Sigmoid colon (tissue), 7 donors: ENCODE results near the gene PLA2G2E. TPM values are rescaled to one million over a fixed set of nuclear protein-coding genes. Genes with fewer than 3 reads are reported as not detected.

Experiments
- DNase-seq: peaks from one replicate; pipeline ENCODE4 v3.0.0-alpha.2; 2019
- H3K27ac ChIP-seq, 4 donors: fragments of 200-600 bp; sonication (generic); one replicate each; pipeline ENCODE4 v1.5.1; 2016 to 2019; ENCODE audit warnings: mild to moderate bottlenecking in 1 of 4
- H3K27me3 ChIP-seq, 3 donors: fragments of 200-600 bp; sonication (generic); one replicate each; pipeline ENCODE4 v1.5.1; 2019; ENCODE audit warnings: mild to moderate bottlenecking in 1 of 3
- H3K36me3 ChIP-seq, 4 donors: fragments of 200-600 bp; sonication (generic); one replicate each; pipeline ENCODE4 v1.5.1; 2016 to 2019
- H3K4me1 ChIP-seq, 4 donors: fragments of 200-600 bp; sonication (generic); one replicate each; pipeline ENCODE4 v1.5.1; 2017 to 2019
- H3K4me3 ChIP-seq, 4 donors: fragments of 200-600 bp; sonication (generic); one replicate each; pipeline ENCODE4 v1.5.1; 2017 to 2019; ENCODE audit warnings: mild to moderate bottlenecking in 2 of 4, moderate library complexity in 1 of 4
- H3K9me3 ChIP-seq, 4 donors: fragments of 200-600 bp in 3 of 4; sonication (generic) in 3 of 4; one replicate each; pipeline versions ENCODE4 v1.5.1 to v1.6.1; 2013 to 2019
- CTCF ChIP-seq, 4 experiments: fragments of 450-650 bp in 3 of 4; fragments of 200-600 bp in 1 of 4; IDR thresholded peaks; one replicate each; pipeline ENCODE4 v1.5.1; 2016 to 2019; ENCODE audit warnings: antibody characterized with exemption in 4 of 4, mild to moderate bottlenecking in 3 of 4, moderate library complexity in 2 of 4
- EP300 ChIP-seq, 4 donors: sonication (generic); formaldehyde crosslinking; IDR thresholded peaks; one replicate each; pipeline ENCODE4 v1.6.1; 2017; ENCODE audit warnings: antibody characterized with exemption in 4 of 4
- POLR2A ChIP-seq, 2 donors: fragments of 450-650 bp; IDR thresholded peaks; one replicate each; pipeline ENCODE4 v1.6.1; 2016; ENCODE audit warnings: antibody characterized with exemption in 2 of 2, mild to moderate bottlenecking in 2 of 2, moderate library complexity in 2 of 2
- POLR2AphosphoS5 ChIP-seq, 4 donors: sonication (generic); formaldehyde crosslinking; IDR thresholded peaks; one replicate each; pipeline ENCODE4 v1.6.1; 2017; ENCODE audit warnings: antibody characterized with exemption in 4 of 4
- WGBS, 2 donors: extraction: QIAGEN DNeasy Blood & Tissue Kit; methylation state at CpG; one replicate each; pipeline ENCODE4 v1.1.7; 2013; 5-methylcytosine and 5-hydroxymethylcytosine counted together
- intact Hi-C: fragments of 100-400 bp; cut with DNase I; formaldehyde crosslinking; loops from one replicate; pipeline ENCODE4 v1.15.1; 2023
- polyA plus RNA-seq, 3 donors: library from polyadenylated mRNA; stranded (reverse); fragments of 200-250 nt; gene quantifications; one replicate each; pipeline ENCODE4 v1.2.3, GENCODE V29; 2013
- total RNA-seq, 4 donors: library from RNA; depleted of rRNA; stranded (reverse); fragments of >200 nt; gene quantifications; one replicate each; pipeline ENCODE4 v1.1.0, GENCODE V29; 2016
- donor health status: healthy with polysubstance abuse.
- donor health status: Bipolar disorder and iron deficiency.
- donor health status: healthy.

The PLA2G2E gene
- total and polyA plus RNA-seq, 7 donors: not detected

GRCh38 chr1:19942088-19942487 lies 18.7 kb upstream of the PLA2G2E start:
- no peak for DNase-seq
- no peaks in the 10 kb centered on the region for H3K36me3 ChIP-seq
- no peak overlapping the region for H3K27ac ChIP-seq
- intact Hi-C loops: no loop called here
- no peak overlapping the region for H3K4me3 ChIP-seq
- TF ChIP-seq EP300 (IDR thresholded peaks at IDR 0.05): no peak
- no peak for TF ChIP-seq POLR2AphosphoS5 (IDR thresholded peaks at IDR 0.05)
- TF ChIP-seq POLR2A (IDR thresholded peaks at IDR 0.05): no peak
- TF ChIP-seq CTCF (IDR thresholded peaks at IDR 0.05): no peak
- no peaks in the 10 kb centered on the region for H3K9me3 ChIP-seq
- 77 to 79% methylated on average over 3 of the region's 3 CpGs for WGBS, 2 donors
- no peaks in the 10 kb centered on the region for H3K4me1 ChIP-seq
- no peaks in the 10 kb centered on the region for H3K27me3 ChIP-seq

- WGBS, 2 donors: 92% methylated on average over 3 of the region's 3 CpGs
- no peak for TF ChIP-seq POLR2A (IDR thresholded peaks at IDR 0.05)
- TF ChIP-seq EP300 (IDR thresholded peaks at IDR 0.05): no peak
- TF ChIP-seq POLR2AphosphoS5 (IDR thresholded peaks at IDR 0.05): no peak
- no peak overlapping the region for H3K27ac ChIP-seq
- H3K36me3 ChIP-seq: no peaks in the 10 kb centered on the region
- no peaks in the 10 kb centered on the region for H3K27me3 ChIP-seq
- no peaks in the 10 kb centered on the region for H3K9me3 ChIP-seq
- no peaks in the 10 kb centered on the region for H3K4me1 ChIP-seq
- intact Hi-C loops: no loop called here
- no peak overlapping the region for H3K4me3 ChIP-seq
- DNase-seq: no peak
Observed at GRCh38 chr1:19941206-19941568, 17.8 kb upstream of the PLA2G2E start.

DNA sequence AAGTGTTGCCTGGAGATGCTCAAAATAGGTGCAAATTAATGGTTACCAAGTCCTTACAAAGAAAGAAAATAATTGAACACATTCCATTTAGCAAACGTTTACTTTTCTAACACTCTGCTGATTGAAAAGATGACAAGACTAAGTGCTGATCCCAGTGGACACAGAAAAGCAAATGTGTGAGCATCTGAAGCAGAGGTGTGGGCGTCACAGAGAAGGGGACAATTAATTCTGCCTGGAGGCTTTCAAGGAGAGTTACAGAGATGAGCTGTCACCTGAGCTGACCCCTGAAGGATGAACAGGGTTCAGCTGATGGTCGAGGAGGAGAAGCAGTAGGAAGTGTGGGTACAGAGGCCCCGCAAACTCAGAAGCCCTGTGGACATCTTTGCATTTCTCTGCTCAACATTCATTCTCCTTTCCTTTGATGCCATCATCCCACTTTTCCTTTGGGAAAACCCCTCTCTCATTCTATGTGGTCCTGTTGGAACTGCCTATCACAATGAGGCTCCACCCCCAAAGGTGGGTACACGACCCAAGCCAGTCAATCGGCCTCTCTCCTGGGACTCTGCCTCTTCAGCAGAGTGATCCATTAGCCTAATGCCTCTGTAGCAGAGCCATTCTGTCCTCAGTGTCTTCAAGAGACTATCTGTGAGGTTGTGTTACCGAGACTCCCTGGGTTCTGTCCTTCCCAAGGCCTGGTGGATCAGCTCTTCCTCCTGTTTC lies 17.2 kb upstream of the PLA2G2E start:
- H3K27ac ChIP-seq: no peak overlapping the region
- H3K9me3 ChIP-seq: no peaks in the 10 kb centered on the region
- intact Hi-C loops: no loop called here
- DNase-seq: no peak
- no peaks in the 10 kb centered on the region for H3K36me3 ChIP-seq
- H3K27me3 ChIP-seq: no peaks in the 10 kb centered on the region
- TF ChIP-seq CTCF (IDR thresholded peaks at IDR 0.05) (no peak), POLR2A (IDR thresholded peaks at IDR 0.05) (no peak), EP300 (IDR thresholded peaks at IDR 0.05) (no peak), POLR2AphosphoS5 (IDR thresholded peaks at IDR 0.05) (no peak)
- WGBS, 2 donors: 69 to 71% methylated on average over 7 of the region's 7 CpGs
- H3K4me1 ChIP-seq: no peaks in the 10 kb centered on the region
- H3K4me3 ChIP-seq: no peak overlapping the region

DNA sequence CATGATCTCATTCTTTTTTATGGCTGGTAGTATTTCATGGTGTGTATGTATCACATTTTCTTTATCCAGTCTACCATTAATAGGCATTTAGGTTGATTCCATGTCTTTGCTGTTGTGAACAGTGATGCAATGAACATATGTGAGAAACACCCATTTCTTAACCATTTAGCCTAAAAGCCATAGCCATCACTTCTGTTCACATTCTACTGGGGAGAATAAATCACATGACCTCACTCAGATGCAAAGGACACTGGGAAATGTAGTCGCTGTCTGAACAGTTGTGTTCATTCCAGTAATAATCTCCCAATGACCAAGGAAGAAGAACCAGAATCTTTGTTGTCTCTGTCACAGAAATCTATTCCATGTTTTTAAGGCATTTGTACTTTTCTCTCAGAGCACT lies 15.1 kb upstream of the PLA2G2E start:
- WGBS, 2 donors: 89 to 92% methylated on average over 1 of the region's 1 CpG
- intact Hi-C loops: no loop called here
- H3K36me3 ChIP-seq: no peaks in the 10 kb centered on the region

More for the DNA sequence above, 15.1 kb upstream of the PLA2G2E start:
- no peaks in the 10 kb centered on the region for H3K9me3 ChIP-seq
- H3K4me1 ChIP-seq: no peaks in the 10 kb centered on the region
- TF ChIP-seq CTCF (IDR thresholded peaks at IDR 0.05) (no peak), POLR2A (IDR thresholded peaks at IDR 0.05) (no peak)
- H3K27ac ChIP-seq: no peak overlapping the region
- H3K27me3 ChIP-seq: no peaks in the 10 kb centered on the region
- no peak overlapping the region for H3K4me3 ChIP-seq
- DNase-seq: no peak
